HEK293 (cell line): ENCODE results near the gene UCMA.

Experiments used
- CTCF ChIA-PET: fragments of 350-600 bp; formaldehyde crosslinking; extraction: SDS; loops from one replicate; lab custom pipeline; 2021; ENCODE audit warnings: antibody characterized with exemption; lab: Yijun Ruan, JAX
- POLR2A ChIA-PET: fragments of 300-600 bp; formaldehyde crosslinking; extraction: SDS; loops from one replicate; lab custom pipeline; 2020; ENCODE audit warnings: antibody characterized with exemption, inconsistent platforms; lab: Yijun Ruan, JAX
- H3K27ac ChIP-seq: fragments of 200-500 bp; sonication (Bioruptor generic); 2 replicates; pipeline ENCODE4 v1.5.1; 2014; ENCODE audit warnings: low read depth, low read length, control low read depth, inconsistent platforms; ENCODE audit errors: extremely low read depth
- H3K36me3 ChIP-seq, 2 experiments: fragments of 200-500 bp in 1 of 2; sonication (Bioruptor generic) in 1 of 2; 1 replicate in 1 of 2; 2 replicates in 1 of 2; pipeline ENCODE4 v1.5.1; 2014 to 2017; ENCODE audit warnings: inconsistent platforms in 2 of 2, low read length in 2 of 2; ENCODE audit not compliant: control insufficient read depth in 2 of 2, insufficient read depth in 1 of 2
- H3K4me1 ChIP-seq: fragments of 200-500 bp; sonication (Bioruptor generic); 2 replicates; pipeline ENCODE4 v1.5.1; 2014; ENCODE audit warnings: mild to moderate bottlenecking, low read length, inconsistent platforms; ENCODE audit not compliant: control insufficient read depth, insufficient read depth
- H3K4me3 ChIP-seq: 2 replicates; pipeline ENCODE4 v1.5.1; 2011; ENCODE audit warnings: low read depth, mild to moderate bottlenecking, control low read depth, low read length, moderate library complexity
- H3K9me3 ChIP-seq: fragments of 200-500 bp; sonication (Bioruptor generic); 2 replicates; pipeline ENCODE4 v1.5.1; 2014; ENCODE audit warnings: low read depth, low read length, inconsistent platforms; ENCODE audit not compliant: control insufficient read depth, insufficient read depth
- YY1 ChIP-seq: fragments of 450-650 bp; formaldehyde crosslinking; IDR thresholded peaks from 2 replicates; pipeline ENCODE4 v1.5.1; 2018; ENCODE audit warnings: missing biosample characterization, missing genetic modification characterization
- ZBTB17 ChIP-seq: fragments of 450-650 bp; formaldehyde crosslinking; IDR thresholded peaks from 2 replicates; pipeline ENCODE4 v1.5.1; 2016; ENCODE audit warnings: missing biosample characterization, missing genetic modification characterization
- ZFP69B ChIP-seq: fragments of 450-650 bp; formaldehyde crosslinking; IDR thresholded peaks from 2 replicates; pipeline ENCODE4 v1.5.1; 2016; ENCODE audit warnings: missing biosample characterization, missing genetic modification characterization
- ZNF146 ChIP-seq: fragments of 450-650 bp; formaldehyde crosslinking; IDR thresholded peaks from 2 replicates; pipeline ENCODE4 v1.5.1; 2016; ENCODE audit warnings: missing biosample characterization, missing genetic modification characterization
- ZNF184 ChIP-seq: fragments of 450-650 bp; IDR thresholded peaks from 2 replicates; pipeline ENCODE4 v1.5.1; 2018; ENCODE audit warnings: missing biosample characterization, mild to moderate bottlenecking, missing genetic modification characterization
- ZNF19 ChIP-seq: fragments of 450-650 bp; formaldehyde crosslinking; IDR thresholded peaks from 2 replicates; pipeline ENCODE4; 2016; ENCODE audit warnings: missing biosample characterization, missing genetic modification characterization, low read depth
- ZNF202 ChIP-seq: fragments of 450-650 bp; formaldehyde crosslinking; IDR thresholded peaks from 2 replicates; pipeline ENCODE4 v1.5.1; 2016; ENCODE audit warnings: missing biosample characterization, missing genetic modification characterization, borderline replicate concordance
- ZNF248 ChIP-seq: fragments of 450-650 bp; formaldehyde crosslinking; IDR thresholded peaks from 2 replicates; pipeline ENCODE4 v1.5.1; 2017; ENCODE audit warnings: missing biosample characterization, missing genetic modification characterization
- ZNF266 ChIP-seq: fragments of 450-650 bp; formaldehyde crosslinking; IDR thresholded peaks from 2 replicates; pipeline ENCODE4 v1.5.1; 2016; ENCODE audit warnings: missing biosample characterization, missing genetic modification characterization, low read depth
- ZNF302 ChIP-seq: fragments of 450-650 bp; formaldehyde crosslinking; IDR thresholded peaks from 2 replicates; pipeline ENCODE4 v1.5.1; 2016; ENCODE audit warnings: missing biosample characterization, missing genetic modification characterization, low read depth
- ZNF335 ChIP-seq: fragments of 450-650 bp; formaldehyde crosslinking; conservative IDR thresholded peaks from 2 replicates; pipeline ENCODE4 v1.5.1; 2016; ENCODE audit warnings: missing biosample characterization, missing genetic modification characterization
- ZNF433 ChIP-seq: fragments of 450-650 bp; formaldehyde crosslinking; IDR thresholded peaks from 2 replicates; pipeline ENCODE4 v1.5.1; 2016; ENCODE audit warnings: missing biosample characterization, missing genetic modification characterization, low read depth
- ZNF549 ChIP-seq: fragments of 450-650 bp; IDR thresholded peaks from 2 replicates; pipeline ENCODE4 v1.5.1; 2018; ENCODE audit warnings: missing biosample characterization, missing genetic modification characterization, mild to moderate bottlenecking, inconsistent platforms, moderate library complexity
- ZNF596 ChIP-seq: fragments of 450-650 bp; IDR thresholded peaks from 2 replicates; pipeline ENCODE4 v1.5.0; 2018; ENCODE audit warnings: missing biosample characterization, mild to moderate bottlenecking, missing genetic modification characterization, moderate library complexity
- ZNF610 ChIP-seq: fragments of 450-650 bp; formaldehyde crosslinking; IDR thresholded peaks from 2 replicates; pipeline ENCODE4 v1.5.1; 2016; ENCODE audit warnings: missing biosample characterization, missing genetic modification characterization, borderline replicate concordance
- ZNF629 ChIP-seq: fragments of 450-650 bp; formaldehyde crosslinking; IDR thresholded peaks from 2 replicates; pipeline ENCODE4 v1.5.1; 2017; ENCODE audit warnings: missing biosample characterization, missing genetic modification characterization
- ZNF660 ChIP-seq: fragments of 450-650 bp; IDR thresholded peaks from 2 replicates; pipeline ENCODE4 v1.5.1; 2018; ENCODE audit warnings: missing biosample characterization, mild to moderate bottlenecking, missing genetic modification characterization
- TF ChIP-seq, protein P1 (sequence below): fragments of 450-650 bp; formaldehyde crosslinking; IDR thresholded peaks from 2 replicates; pipeline ENCODE4; 2016; ENCODE audit warnings: missing biosample characterization, missing genetic modification characterization
- TF ChIP-seq, protein P2 (sequence below): fragments of 450-650 bp; formaldehyde crosslinking; optimal IDR thresholded peaks from 2 replicates; pipeline ENCODE3; 2016; ENCODE audit warnings: missing biosample characterization, mild to moderate bottlenecking, missing genetic modification characterization
- TF ChIP-seq, protein P3 (sequence below): fragments of 450-650 bp; formaldehyde crosslinking; IDR thresholded peaks from 2 replicates; pipeline ENCODE4 v1.5.1; 2016; ENCODE audit warnings: missing biosample characterization, missing genetic modification characterization
- TF ChIP-seq, protein P4 (sequence below): fragments of 450-650 bp; formaldehyde crosslinking; IDR thresholded peaks from 2 replicates; pipeline ENCODE4 v1.5.1; 2016; ENCODE audit warnings: missing biosample characterization, missing genetic modification characterization, borderline replicate concordance

Gene UCMA

DNA sequence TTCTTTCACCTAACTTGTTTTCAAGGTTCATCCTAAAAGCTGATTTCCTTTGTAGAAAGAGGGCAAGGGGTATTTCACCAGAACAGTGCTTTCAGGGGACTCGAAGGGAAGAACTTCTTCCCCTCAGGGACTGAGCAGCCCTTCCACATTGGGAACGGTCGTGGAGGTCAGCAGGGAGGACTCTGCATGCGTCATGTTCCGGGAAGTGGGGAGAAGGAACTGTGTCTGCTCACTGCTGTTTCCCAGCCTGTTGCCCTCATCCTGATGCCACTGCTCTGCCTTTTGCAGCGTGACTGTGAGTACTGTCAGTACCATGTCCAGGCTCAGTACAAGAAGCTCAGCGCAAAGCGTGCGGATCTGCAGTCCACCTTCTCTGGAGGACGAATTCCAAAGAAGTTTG, 45.6 kb downstream of the UCMA start:
- Histone ChIP-seq H3K27ac (no peak overlapping the region), H3K4me3 (no peak overlapping the region), H3K4me1 (no peaks in the 10 kb centered on the region), H3K9me3 (no peaks in the 10 kb centered on the region)
- ChIA-PET CTCF (interaction anchor here (0.6 kb wide), 3 partner anchors 17 to 42 kb away, joined by 3 to 4 read pairs (median 4); no protein-coding TSS in a partner anchor), POLR2A (no interaction called here)
- TF ChIP-seq, protein P1, sequence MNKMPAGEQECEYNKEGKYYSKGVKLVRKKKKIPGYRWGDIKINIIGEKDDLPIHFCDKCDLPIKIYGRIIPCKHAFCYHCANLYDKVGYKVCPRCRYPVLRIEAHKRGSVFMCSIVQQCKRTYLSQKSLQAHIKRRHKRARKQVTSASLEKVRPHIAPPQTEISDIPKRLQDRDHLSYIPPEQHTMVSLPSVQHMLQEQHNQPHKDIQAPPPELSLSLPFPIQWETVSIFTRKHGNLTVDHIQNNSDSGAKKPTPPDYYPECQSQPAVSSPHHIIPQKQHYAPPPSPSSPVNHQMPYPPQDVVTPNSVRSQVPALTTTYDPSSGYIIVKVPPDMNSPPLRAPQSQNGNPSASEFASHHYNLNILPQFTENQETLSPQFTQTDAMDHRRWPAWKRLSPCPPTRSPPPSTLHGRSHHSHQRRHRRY (tag by site-specific recombination): no peak
- TF ChIP-seq ZNF629 (tag by site-specific recombination) (no peak), ZNF266 (tag by site-specific recombination) (no peak), ZNF610 (tag by site-specific recombination) (no peak), ZNF660 (tag by site-specific recombination) (no peak), ZNF302 (no peak), ZNF433 (tag by site-specific recombination) (no peak), ZNF19 (tag by site-specific recombination) (no peak), ZFP69B (no peak)
- TF ChIP-seq, all 188 proteins: peak for 0
- H3K36me3 ChIP-seq: peaks cover 62 to 98% of the 10 kb centered on the region in 2 experiments

DNA sequence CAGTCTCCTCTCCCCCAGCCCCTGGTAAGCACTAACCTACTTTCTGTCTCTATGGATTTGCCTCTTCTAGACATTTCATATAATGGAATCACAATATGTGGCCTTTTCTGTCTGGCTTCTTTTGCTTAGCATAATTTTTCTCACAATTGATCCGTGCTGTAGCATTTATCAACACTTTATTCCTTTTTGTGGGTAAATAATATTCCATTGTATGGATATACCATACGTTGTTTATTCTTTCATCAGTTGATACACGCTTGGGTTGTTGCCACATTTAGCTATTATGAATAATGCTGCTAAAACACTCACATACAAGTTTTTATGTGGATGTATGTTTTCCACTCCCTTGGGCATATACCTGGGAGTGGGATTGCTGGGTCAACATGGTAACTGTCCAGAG, 47.0 kb downstream of the UCMA start:
- Histone ChIP-seq H3K9me3 (no peaks in the 10 kb centered on the region), H3K4me3 (no peak overlapping the region), H3K36me3 (peaks cover 64 to 98% of the 10 kb centered on the region in 2 experiments), H3K27ac (no peak overlapping the region), H3K4me1 (no peaks in the 10 kb centered on the region)
- ChIA-PET CTCF (interaction anchor here (0.8 kb wide), 1 partner anchor 10 kb away, joined by 3 read pairs; no protein-coding TSS in a partner anchor), POLR2A (no interaction called here)
- TF ChIP-seq ZNF146 (peak; percentile 92), ZBTB17 (tag by site-specific recombination) (no peak)

DNA sequence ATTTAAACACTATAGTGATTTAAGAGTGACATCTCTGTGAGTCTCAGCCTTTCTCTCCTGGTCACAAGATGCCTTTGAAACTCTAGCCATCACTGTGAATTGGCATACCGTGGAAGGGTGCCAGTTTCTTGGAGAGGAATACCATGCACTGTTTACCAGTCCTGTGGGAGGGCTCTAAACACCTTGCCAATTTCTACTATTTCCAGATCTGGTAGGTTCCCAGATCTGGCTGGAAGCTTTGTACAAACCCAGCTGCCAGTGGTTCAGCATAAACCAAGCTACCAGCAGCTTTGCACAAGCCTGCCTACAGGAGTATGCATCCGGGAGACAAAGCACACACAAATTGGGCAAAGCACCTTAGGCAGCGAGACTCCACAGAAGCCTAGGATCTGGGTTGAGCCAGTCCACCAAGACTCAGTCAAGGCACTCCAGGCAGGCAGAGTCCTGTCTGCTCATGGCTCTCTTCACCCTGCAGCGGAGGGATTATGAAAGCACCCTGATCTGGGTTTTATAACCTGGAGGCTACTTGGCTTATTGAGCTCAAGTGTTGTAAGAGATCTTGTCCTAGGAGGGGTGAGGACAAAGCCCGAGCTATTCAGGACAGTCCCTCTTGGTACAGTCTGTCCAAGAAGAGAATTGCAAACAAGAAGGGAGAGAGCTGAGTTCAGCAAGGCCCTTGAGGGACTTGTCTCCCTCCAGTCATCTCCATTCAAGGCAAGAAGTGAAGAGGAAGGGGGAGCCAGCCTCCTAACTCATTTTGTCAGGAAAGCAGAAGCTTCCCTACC, 49.3 kb downstream of the UCMA start:
- Histone ChIP-seq H3K9me3 (no peaks in the 10 kb centered on the region), H3K36me3 (peaks cover 68 to 98% of the 10 kb centered on the region in 2 experiments), H3K4me1 (no peaks in the 10 kb centered on the region), H3K4me3 (no peak overlapping the region), H3K27ac (no peak overlapping the region)
- TF ChIP-seq ZNF596 (no peak), ZNF184 (tag by site-specific recombination) (no peak)
- CTCF ChIA-PET: interaction anchor here (0.8 to 1.0 kb wide), 2 partner anchors 21 to 87 kb away, joined by 3 read pairs; no protein-coding TSS in a partner anchor
- POLR2A ChIA-PET: no interaction called here

DNA sequence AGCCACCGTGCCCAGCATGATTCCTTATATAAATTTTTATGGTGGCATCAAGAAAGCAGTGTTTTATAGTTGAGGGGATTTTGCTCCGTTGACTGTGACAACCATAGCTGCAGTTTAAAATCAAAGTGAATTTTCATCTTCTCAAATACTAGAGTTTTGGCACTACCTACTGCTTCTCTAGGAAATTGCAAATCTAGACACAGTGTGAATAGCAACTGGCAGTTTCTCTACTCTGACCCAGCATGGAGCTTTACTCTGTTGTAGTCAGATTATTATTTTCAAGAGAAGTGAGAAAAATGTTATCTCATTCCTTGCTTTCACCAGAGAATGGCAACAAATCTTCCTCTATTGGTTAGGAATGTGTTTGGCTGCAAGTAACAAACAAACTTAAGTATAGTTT, 49.9 kb downstream of the UCMA start:
- TF ChIP-seq YY1 (tag by site-specific recombination) (no peak), ZNF248 (tag by site-specific recombination) (no peak), ZNF335 (tag by site-specific recombination) (no peak), ZNF549 (tag by site-specific recombination) (no peak), ZNF202 (tag by site-specific recombination) (no peak)
- TF ChIP-seq, protein P2, sequence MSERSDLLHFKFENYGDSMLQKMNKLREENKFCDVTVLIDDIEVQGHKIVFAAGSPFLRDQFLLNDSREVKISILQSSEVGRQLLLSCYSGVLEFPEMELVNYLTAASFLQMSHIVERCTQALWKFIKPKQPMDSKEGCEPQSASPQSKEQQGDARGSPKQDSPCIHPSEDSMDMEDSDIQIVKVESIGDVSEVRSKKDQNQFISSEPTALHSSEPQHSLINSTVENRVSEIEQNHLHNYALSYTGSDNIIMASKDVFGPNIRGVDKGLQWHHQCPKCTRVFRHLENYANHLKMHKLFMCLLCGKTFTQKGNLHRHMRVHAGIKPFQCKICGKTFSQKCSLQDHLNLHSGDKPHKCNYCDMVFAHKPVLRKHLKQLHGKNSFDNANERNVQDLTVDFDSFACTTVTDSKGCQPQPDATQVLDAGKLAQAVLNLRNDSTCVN (tag by site-specific recombination): no peak
- TF ChIP-seq, protein P3, sequence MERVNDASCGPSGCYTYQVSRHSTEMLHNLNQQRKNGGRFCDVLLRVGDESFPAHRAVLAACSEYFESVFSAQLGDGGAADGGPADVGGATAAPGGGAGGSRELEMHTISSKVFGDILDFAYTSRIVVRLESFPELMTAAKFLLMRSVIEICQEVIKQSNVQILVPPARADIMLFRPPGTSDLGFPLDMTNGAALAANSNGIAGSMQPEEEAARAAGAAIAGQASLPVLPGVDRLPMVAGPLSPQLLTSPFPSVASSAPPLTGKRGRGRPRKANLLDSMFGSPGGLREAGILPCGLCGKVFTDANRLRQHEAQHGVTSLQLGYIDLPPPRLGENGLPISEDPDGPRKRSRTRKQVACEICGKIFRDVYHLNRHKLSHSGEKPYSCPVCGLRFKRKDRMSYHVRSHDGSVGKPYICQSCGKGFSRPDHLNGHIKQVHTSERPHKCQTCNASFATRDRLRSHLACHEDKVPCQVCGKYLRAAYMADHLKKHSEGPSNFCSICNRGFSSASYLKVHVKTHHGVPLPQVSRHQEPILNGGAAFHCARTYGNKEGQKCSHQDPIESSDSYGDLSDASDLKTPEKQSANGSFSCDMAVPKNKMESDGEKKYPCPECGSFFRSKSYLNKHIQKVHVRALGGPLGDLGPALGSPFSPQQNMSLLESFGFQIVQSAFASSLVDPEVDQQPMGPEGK (tag by site-specific recombination): no peak
- TF ChIP-seq, protein P4, sequence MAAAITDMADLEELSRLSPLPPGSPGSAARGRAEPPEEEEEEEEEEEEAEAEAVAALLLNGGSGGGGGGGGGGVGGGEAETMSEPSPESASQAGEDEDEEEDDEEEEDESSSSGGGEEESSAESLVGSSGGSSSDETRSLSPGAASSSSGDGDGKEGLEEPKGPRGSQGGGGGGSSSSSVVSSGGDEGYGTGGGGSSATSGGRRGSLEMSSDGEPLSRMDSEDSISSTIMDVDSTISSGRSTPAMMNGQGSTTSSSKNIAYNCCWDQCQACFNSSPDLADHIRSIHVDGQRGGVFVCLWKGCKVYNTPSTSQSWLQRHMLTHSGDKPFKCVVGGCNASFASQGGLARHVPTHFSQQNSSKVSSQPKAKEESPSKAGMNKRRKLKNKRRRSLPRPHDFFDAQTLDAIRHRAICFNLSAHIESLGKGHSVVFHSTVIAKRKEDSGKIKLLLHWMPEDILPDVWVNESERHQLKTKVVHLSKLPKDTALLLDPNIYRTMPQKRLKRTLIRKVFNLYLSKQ (tag by site-specific recombination): no peak
- Histone ChIP-seq H3K9me3 (no peaks in the 10 kb centered on the region), H3K4me1 (no peaks in the 10 kb centered on the region), H3K36me3 (peaks cover 67 to 96% of the 10 kb centered on the region in 2 experiments), H3K4me3 (no peak overlapping the region), H3K27ac (no peak overlapping the region)
- CTCF ChIA-PET: interaction anchor here (1.0 kb wide), 1 partner anchor 88 kb away, joined by 3 read pairs; no protein-coding TSS in a partner anchor
- POLR2A ChIA-PET: no interaction called here
